HG03565 (cell line): Measurements from ENCODE around the gene MIS12.

Experiments used
- ATAC-seq: cut with Tn5 transposase; IDR thresholded peaks from one replicate; pipeline ENCODE4 v1.9.1; 2021; ENCODE audit warnings: mild to moderate bottlenecking, moderate library complexity; ENCODE audit not compliant: unreplicated experiment

The MIS12 gene, protein sequence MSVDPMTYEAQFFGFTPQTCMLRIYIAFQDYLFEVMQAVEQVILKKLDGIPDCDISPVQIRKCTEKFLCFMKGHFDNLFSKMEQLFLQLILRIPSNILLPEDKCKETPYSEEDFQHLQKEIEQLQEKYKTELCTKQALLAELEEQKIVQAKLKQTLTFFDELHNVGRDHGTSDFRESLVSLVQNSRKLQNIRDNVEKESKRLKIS

DNA sequence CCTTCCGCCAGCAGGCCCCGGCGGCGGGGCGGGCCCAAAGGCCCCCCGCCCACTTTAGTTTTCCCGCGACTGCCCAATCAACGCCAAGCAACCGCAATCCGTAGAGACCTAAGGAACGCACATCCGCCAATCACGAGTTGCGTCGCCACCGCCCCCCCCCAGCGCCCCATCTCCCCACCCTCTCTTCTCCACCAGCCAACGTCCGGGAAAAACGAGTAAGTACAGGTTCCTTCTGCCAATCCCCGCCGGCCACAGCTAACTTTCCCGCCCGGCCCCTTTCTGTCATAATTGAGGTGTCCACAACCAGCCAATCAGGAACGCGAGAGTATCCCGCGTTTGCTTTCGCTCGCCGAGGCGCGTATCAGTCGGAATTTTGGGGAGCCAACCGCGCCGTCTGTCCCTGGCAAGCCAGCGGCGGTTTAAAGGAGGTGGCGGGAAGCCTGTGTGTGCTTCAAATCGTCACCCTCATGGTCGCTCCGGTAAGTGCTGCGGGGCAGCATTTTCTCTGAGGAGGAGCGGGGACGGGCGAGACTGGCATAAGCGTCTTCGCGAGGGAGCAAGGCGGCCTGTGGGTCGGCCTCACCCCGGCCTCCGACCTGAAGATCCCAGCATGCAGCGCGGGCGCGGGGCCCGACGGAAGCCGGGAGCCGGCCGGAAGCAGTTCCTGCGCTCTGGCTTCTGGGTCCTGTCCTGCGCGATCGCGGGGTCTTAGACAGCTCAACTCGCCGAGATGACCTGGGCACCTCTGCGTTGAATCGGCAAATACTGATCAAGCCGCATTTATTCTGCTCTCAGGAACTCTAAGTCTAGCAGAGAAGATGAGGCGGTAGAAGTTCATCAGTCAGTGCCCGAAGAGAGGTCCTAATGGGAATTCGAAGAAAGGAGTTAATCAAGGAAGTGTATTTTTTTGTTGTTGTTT is at the start of gene MIS12:
MIS12 (plus strand) TSS at position 361 of the 919 bp plus-strand sequence. CDS start 2,297 bp downstream, outside the sequence.
- peak; percentile 66 for ATAC-seq

DNA sequence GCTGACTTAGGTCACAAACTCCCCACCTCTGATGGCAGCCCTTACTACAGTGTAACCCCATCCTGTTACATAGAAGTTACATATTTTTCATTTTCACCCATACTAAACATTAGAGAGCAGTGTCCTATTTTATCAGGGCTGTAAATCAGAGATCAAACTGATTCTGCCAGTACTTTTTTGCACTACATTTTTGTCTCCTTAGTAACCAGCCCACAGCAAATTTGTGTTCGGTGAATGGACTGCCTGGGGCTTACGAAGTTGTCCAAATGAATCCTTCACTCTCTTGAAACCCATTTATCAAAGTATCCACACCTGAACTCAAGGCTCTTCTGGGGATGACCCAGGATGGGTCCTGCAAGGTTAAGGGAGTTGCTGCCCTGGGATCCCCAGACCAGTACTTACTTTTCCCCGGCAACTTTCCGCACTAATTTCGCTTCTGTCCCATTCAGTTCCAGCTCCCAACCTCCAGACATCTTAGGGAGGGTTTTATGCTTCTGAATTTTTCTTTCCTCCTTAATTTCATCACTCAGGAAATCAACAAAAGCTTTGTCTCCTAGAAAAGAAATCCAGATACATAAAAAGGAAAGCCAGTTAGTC is 48.5 kb upstream of the MIS12 start:
- no peak for ATAC-seq

DNA sequence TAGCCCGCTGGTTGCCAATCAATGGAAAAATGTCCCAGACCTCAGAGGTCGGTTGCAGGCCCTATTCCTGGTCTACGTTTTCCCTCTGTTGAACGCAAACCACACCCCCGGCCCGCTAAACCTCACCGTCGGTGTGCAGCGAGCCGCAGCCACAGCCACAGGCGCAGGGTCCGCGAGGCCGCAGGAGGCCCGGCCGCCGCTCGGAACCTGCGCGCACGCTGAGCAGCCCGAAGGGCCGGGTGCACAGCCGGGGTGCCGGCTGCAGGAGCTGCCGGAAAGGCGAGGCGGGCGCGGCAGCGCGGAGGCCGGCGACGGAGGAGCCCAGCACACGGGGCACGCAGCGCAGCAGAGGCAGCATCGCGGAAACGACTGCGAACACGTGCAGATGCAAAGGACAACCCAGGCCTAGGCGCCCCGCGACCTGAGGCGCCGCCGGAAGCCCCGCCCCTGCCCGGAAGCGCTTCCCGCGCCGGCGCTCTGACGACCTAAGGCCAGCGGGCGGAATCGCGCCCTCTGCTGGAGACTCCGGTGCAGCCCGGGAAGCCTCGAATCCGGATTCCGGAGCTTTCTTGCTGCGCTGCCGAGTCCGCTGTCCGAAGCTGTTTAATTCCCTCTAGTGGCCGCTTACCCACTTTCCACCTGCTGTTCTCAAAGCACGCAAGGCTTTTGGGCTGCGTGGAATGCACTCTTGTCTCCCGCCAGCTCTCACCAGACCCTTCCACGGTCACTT is 47.5 kb upstream of the MIS12 start, which contains the start of gene C1QBP:
C1QBP (minus strand) TSS at position 440 of the 730 bp plus-strand sequence; CDS start at position 358, 82 bp downstream.
- ATAC-seq = peak; percentile 75

DNA sequence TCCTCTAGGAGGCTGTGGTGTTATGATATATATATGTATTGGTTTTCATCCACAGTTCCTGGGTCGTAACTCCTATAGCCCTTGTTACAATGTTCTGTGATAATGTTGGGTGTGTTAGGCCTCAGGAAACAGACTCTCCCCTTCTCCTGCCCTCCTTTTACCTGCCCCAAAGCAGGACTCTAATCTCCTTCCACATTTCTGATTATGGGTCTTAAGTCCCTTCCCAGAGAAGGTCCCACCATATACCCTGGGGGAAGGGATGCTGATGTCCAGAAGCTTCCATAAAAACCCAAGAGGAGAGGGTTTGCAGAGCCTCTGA is 47.0 kb upstream of the MIS12 start:
- peak; percentile 5 for ATAC-seq

DNA sequence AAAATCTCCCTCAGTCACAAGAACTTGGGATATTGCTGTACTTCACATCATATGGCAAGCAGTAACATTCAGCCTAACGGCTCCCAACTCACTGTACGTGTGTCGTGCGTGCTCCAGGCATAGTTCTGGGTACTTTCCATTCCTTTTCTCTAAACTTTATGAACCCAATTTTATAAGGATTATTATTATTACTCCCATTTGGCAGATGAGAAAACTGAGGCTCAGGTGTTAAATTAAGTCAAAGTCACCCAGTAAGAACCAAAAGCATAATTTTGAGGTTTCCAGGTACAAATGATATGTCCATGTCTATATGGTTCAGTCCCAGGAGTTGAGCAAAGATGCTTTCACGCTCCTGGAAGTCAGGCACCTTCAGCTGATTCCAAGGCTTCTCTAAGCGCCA is 42.6 kb upstream of the MIS12 start:
- no peak for ATAC-seq

DNA sequence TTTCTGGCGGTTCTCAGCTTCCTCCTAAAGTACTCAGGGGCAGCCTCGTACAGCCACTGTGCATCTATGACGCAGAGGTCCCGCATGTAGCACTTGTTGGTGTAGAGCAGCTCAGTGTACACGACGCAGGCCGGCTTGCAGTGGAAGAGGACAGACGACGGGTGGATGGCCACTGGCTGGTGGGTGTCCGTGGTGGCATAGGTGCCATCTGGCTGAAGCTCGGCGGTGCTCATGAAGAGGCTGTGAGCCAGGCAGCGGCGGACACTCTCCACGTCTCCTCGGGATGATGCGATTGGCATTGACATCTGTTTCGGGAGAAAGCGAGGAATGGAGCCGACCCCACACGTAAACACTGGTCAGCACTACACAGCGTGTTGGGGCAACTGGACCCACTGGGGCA is 42.2 kb upstream of the MIS12 start:
- ATAC-seq = no peak

DNA sequence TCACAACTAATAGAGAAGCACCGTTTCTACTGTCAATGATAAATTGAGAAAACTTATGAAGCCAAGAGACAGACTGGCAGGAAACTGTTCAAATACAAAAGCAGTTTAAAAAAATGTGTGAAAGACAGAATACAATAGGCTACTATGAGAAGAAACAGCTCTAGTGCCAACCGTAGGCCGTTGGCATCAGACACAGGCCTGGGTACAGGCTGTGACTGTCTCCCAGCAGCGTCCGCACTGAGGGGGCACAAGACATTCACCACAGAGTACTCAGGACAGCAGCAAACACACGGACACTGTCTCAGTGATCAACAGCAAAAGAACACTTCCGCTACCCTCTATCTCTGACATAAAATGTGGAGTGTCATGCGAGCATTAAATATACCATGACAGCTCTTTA is 39.6 kb upstream of the MIS12 start:
- no peak for ATAC-seq

DNA sequence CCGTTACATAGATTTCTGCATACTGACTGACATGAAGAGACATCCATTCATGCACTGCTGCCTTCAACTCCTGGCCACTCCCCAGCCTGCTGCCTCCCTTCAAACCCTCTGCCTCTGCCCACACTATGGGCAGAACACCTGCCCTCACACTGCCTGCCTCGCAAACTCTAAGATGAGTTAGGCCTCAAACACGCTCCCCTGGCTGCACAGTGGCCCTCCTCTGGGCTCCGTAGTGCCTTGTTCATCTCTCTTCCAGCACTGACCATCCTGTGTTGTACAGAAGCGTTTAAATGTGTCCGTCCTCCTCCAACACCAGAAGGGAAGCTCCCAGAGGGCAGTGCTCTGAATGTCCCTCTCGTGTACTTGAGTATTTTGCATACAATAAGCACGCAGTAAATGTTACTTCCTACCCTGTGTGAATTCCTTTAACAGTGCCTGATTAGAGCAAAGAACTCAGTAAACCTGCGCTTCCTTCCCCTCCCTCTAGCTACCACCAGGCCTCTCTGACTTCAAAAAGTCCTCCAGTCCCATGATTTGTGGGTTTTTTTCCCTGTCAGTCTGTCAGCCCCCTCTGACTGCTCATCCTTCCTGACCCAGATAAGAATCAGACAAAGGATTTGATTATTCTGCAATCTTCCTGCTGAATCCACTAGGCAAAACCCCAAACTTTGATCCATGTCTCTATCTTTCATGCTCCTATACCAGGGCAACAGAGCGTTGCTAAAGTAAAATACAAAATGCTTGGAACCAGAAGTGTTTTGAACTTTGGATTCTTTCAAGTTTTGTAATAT is 21.5 kb upstream of the MIS12 start:
- ATAC-seq = no peak

DNA sequence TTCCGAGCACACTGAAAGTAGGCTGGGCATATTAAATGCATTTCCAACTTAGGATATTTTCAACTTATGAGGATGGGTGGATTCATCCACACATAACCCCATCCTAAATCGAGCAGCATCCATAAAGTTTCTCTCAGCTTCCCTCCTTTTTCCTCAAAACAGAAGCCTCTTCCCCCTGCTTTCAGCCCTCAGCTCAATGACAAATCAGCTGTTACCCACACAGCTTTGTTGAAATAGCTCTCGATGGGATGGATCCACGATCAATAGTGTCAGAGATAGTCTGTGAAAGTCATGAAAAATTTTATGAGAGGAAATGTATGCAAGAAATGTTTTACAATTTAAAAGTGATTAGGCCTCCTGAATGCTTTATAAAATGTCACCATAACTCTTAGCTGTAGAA is 20.1 kb upstream of the MIS12 start:
- ATAC-seq = no peak

DNA sequence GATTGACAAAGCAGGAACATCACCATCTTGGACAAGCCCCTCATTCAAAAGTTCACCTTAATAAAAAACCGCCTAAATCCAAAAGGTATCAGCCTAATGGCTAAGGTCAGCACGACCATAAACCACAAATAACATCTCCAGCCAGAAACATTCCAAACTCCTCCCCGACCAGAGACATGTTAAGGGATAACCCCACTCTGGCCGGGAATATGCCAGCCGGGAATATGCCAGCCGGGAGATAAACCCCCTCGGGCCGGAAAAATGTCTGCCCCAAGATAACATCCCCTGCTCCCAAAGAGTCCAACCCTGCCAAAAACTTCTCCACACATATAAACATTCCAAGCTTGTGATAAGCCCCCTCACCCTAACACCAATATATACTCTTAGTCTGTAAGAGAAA is 18.9 kb upstream of the MIS12 start:
- ATAC-seq = no peak

DNA sequence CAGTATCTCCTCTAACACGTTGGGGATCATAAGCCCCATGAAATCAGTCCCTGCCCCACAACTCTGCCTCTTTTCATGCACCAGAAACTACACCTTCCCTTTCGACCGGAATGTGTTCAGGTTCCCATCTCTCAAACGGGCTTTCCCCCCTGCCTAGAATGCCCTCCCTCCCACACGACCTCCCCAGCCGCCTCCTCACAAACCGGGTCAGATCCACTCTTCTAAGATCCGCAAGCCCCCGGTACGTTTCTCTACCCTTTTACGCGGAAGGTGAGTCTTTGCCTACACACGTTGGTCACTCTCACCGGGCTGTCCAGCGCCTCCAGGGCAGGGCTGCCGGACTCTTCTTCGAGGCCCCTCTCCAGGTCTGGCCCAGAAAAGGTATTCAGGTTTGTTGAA is 18.3 kb upstream of the MIS12 start:
- ATAC-seq = no peak

DNA sequence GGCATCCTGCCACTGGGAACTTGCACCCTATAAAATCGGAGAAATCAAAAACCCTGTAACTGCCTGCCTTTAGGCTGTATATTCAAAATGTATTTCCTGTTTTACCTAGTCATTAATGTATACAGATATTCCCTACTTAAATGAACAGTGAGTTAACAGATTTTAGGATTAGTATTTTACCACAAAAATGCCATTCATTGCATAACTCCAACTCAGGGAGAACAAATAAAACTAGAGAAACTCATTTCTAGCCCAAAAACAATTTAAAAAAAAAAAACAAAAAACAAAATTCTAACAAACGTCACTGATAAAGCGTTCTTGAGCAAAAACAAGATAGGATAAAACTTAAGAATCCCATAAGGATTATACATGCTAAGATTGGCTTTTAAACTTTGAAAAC is 13.9 kb upstream of the MIS12 start:
- ATAC-seq = no peak

DNA sequence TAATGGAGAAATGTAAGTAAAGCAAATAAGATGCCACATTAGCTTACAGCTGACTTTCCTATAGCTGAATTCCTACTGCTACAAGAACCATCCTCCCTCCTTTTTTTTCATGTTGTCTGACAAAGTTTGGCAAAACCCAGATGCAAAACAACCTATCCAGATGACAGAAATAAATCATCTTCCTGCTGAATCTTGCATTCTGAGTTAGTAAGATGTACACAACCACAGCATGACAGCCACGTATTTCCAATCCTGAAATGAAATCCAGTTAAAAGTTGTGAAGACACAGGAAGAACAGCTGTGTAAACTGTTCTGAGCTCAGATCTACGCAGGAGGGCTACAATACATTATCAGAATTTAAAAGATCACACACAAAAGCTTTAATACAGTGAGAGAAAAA is 12.5 kb upstream of the MIS12 start:
- ATAC-seq = no peak

DNA sequence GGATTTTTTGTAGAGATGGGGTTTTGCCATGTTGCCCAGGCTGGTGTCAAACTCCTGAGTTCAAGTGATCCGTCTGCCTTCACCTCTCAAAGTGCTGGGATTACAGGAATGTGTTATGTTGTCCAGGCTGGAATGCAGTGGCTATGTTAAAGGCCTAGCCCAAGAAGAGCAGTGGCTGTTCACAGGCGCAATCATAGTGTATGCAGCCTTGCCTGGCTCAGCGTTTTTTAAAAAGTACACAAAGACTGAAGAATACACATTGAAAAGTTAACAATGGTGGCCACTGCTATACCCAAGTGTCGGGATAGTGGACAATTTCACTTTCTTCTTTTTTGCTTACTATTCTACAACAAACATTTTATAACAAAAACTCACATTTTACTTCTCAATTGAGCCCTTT is 7.4 kb upstream of the MIS12 start:
- no peak for ATAC-seq

DNA sequence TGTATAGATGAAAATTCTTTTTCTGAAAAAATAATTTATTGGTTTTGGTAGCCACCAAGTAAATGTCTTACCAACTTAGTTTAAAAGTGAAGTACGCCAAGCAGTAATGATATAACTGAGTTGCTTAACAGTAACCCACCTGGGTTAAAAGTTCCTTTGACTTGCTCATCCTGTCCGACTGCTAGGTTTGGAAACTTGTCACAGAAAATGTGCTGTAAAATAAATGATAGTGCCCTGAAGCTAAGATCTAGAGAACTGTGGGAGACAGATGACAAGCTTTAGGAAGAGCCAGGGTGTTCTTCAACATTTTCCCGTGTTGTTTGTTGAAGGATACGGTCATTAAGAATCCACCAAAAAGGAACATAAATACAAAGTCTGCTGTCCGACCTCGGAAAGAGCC is 5.4 kb upstream of the MIS12 start:
- no peak for ATAC-seq

DNA sequence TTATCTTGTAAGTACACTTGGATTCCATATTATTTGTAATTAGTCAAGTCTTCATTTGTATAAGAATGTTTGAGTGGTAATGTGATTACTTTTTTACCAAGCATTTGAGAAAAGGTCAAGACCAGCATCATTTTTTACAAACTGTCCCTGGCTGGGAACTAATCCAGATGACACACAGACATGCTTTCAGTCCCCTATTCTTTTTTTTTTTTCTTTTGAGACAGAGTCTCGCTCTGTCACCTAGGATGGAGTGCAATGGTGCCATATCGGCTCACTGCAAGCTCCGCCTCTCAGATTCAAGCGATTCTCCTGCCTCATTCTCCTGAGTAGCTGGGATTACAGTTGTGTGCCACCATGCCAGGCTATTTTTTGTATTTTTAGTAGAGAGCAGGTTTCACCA is 4.9 kb upstream of the MIS12 start:
- ATAC-seq = no peak

DNA sequence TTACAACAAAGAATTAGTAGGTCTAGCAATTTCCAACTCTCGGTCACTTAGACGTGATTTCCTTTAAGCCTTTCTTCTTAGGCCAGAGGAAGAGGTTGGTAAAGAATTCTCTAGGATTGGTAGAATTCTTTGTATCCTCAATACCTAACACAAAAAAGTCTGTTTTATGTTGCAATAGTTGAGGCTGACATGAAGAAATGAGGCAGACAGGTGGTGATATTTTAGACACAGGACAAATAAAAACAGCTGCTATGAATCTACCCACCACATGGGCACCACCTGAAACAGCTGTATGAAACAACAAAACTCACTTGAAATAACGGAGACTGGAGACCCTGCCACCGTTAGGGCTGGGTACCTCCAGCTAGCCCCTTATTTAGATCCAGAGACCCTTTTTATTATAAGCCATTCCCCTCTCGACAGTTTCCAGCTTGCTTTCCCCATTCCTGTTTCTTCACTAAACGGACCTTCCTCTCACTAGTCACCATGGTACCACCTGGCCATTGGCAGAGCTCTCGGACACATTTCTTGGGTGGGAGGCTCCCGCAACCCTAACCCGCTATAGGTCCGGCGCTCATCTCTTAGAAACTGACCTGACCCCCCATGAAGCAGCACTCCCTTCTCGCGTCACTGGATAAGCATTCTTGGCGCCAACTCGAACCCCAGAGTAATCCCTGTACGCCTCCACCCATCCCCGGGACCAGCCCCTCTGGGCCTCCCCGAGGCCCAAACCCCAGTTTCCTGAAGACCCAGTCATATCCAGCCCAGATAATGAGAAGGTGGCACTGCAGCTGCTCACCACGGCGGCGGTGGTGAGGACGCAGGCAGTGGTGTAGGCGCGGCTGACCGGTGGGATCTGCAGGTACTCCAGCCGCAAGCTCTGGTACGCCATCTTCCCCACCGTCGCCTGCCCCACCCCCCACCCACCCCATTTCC is 828 bp upstream of the MIS12 start, which contains the start of gene DERL2:
DERL2 (minus strand) TSS at position 909 of the 936 bp plus-strand sequence; CDS start at position 892, 17 bp downstream.
- ATAC-seq = peak; percentile 14

DNA sequence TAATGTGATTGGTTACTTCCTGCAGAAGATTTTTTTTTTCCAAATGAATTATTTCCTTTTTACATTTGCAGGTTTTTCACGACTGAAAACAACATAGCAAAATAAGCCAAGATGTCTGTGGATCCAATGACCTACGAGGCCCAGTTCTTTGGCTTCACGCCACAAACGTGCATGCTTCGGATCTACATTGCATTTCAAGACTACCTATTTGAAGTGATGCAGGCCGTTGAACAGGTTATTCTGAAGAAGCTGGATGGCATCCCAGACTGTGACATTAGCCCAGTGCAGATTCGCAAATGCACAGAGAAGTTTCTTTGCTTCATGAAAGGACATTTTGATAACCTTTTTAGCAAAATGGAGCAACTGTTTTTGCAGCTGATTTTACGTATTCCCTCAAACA is 2.4 kb downstream of the MIS12 start:
- no peak for ATAC-seq

DNA sequence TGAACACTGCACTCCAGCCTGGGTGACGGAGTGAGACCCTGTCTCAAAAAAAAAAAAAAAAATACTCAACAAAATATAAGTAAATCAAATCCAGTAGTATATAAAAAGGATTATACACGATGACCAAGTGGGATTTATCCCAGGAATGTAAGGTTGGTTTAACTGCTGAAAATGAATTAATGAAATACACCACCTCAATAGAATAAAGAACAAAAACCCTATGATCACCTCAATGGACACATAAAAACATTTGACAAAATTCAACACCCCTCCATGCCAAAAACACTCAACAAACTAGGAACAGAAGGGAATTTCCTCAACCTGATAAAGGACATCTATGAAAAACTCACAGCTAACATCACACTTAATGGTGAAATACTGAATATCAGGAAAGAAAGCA is 6.6 kb downstream of the MIS12 start:
- no peak for ATAC-seq
